ENCODE results near the gene PLCH2. TPM values are rescaled to one million over a fixed set of nuclear protein-coding genes. Genes with fewer than 3 reads are reported as not detected.

Gene PLCH2
- total and polyA plus RNA-seq, 10 of the 15 experiments (the other 5 are each of a cell fraction or from before 2014, with no cell fraction given), result 0.03 to 0.73 (median 0.24) TPM; not detected in 3

GRCh38 chr1:2525920-2526823, 50.1 kb downstream of the PLCH2 start, which contains the start of gene PANK4 (continued):
- TF ChIP-seq SPI1 (IDR thresholded peaks at IDR 0.05; ENCODE audit: borderline replicate concordance, insufficient read depth, low read depth, low read length) (no peak), TAF1 (IDR thresholded peaks at IDR 0.05; ENCODE audit: borderline replicate concordance, low read depth, low read length) (peak; percentile 83), HDAC2 (IDR thresholded peaks at IDR 0.05) (no peak), BRCA1 (IDR thresholded peaks at IDR 0.05; ENCODE audit: low read depth, low read length) (no peak), ZBTB4 (CRISPR knock-in tag; IDR thresholded peaks at IDR 0.05) (no peak), ESRRA (IDR thresholded peaks at IDR 0.05; ENCODE audit: low read length) (0 out of 2 replicates have a peak, but pooled peaks have one; percentile 25), TCF12 (IDR thresholded peaks at IDR 0.05; ENCODE audit: low read depth, low read length) (0 out of 2 replicates have a peak, but pooled peaks have one; percentile 37), ELK1 (IDR thresholded peaks at IDR 0.05; ENCODE audit: low read depth, low read length) (no peak), RUNX3 (IDR thresholded peaks at IDR 0.05; ENCODE audit: low read length) (peak; percentile 36; the same call in 1 of the 2 replicates), CREM (IDR thresholded peaks at IDR 0.05; ENCODE audit: low read depth) (peak; percentile 87), HCFC1 (IDR thresholded peaks at IDR 0.05; ENCODE audit: low read length) (peak; percentile 98), ZNF622 (IDR thresholded peaks at IDR 0.05) (no peak)

Measured in GM12878 (cell line).